Muscle layer of duodenum (tissue), 2 donors: Measurements from ENCODE around the gene MYL2.

ENCODE experiments used
- H3K27ac ChIP-seq: one replicate; pipeline ENCODE4 v1.7.0; 2013; ENCODE audit warnings: mild to moderate bottlenecking, low read length
- H3K27me3 ChIP-seq: one replicate; pipeline ENCODE4 v1.7.0; 2013; ENCODE audit warnings: low read depth, mild to moderate bottlenecking, control low read depth, low read length
- H3K36me3 ChIP-seq, 2 donors: one replicate each; pipeline ENCODE4 v1.7.0; 2013; ENCODE audit warnings: low read length in 2 of 2, control low read depth in 1 of 2, mild to moderate bottlenecking in 1 of 2; ENCODE audit not compliant: insufficient read depth in 2 of 2, control insufficient read depth in 1 of 2
- H3K4me1 ChIP-seq, 2 donors: one replicate each; pipeline ENCODE4 v1.7.0; 2013; ENCODE audit warnings: low read length in 2 of 2, mild to moderate bottlenecking in 2 of 2, control low read depth in 1 of 2, moderate library complexity in 1 of 2; ENCODE audit not compliant: insufficient read depth in 2 of 2, control insufficient read depth in 1 of 2
- H3K4me3 ChIP-seq, 2 donors: one replicate each; pipeline ENCODE4 v1.7.0; 2013; ENCODE audit warnings: low read length in 2 of 2, low read depth in 1 of 2, mild to moderate bottlenecking in 1 of 2
- H3K9me3 ChIP-seq, 2 donors: one replicate each; pipeline ENCODE4 v1.7.0; 2013; ENCODE audit warnings: low read length in 2 of 2, control low read depth in 1 of 2, mild to moderate bottlenecking in 1 of 2; ENCODE audit not compliant: control insufficient read depth in 1 of 2
- donor health status: healthy.

Gene MYL2

GRCh38 chr12:110889361-110889760 is 31.0 kb downstream of the MYL2 start:
- no peaks in the 10 kb centered on the region for H3K36me3 ChIP-seq
- H3K27me3 ChIP-seq, result no peaks in the 10 kb centered on the region
- no peak overlapping the region for H3K27ac ChIP-seq
- no peaks in the 10 kb centered on the region for H3K9me3 ChIP-seq
- peaks cover 0 to 2% of the 10 kb centered on the region in 2 donors for H3K4me1 ChIP-seq
- no peak overlapping the region for H3K4me3 ChIP-seq

GRCh38 chr12:110888256-110888991 is 32.0 kb downstream of the MYL2 start:
- H3K4me1 ChIP-seq, result no peaks in the 10 kb centered on the region
- H3K4me3 ChIP-seq, result peak overlapping the region in 1 of 2 donors; percentile 57
- H3K36me3 ChIP-seq, result no peaks in the 10 kb centered on the region
- peak overlapping the region; percentile 76 for H3K27ac ChIP-seq
- no peaks in the 10 kb centered on the region for H3K27me3 ChIP-seq
- H3K9me3 ChIP-seq, result no peaks in the 10 kb centered on the region

- H3K4me3 ChIP-seq, result no peak overlapping the region
- H3K4me1 ChIP-seq, result no peaks in the 10 kb centered on the region
- no peak overlapping the region for H3K27ac ChIP-seq
- no peaks in the 10 kb centered on the region for H3K36me3 ChIP-seq
- no peaks in the 10 kb centered on the region for H3K27me3 ChIP-seq
- H3K9me3 ChIP-seq, result no peaks in the 10 kb centered on the region
Measured at GRCh38 chr12:110885152-110885840, 35.1 kb downstream of the MYL2 start.

- H3K4me1 ChIP-seq, result no peaks in the 10 kb centered on the region
- H3K27ac ChIP-seq, result no peak overlapping the region
- H3K36me3 ChIP-seq, result no peaks in the 10 kb centered on the region
- no peak overlapping the region for H3K4me3 ChIP-seq
- no peaks in the 10 kb centered on the region for H3K27me3 ChIP-seq
- H3K9me3 ChIP-seq, result no peaks in the 10 kb centered on the region
Measured at GRCh38 chr12:110883251-110883650, 37.1 kb downstream of the MYL2 start.

- Histone ChIP-seq H3K4me1 (no peaks in the 10 kb centered on the region), H3K36me3 (no peaks in the 10 kb centered on the region), H3K9me3 (no peaks in the 10 kb centered on the region), H3K4me3 (no peak overlapping the region), H3K27me3 (no peaks in the 10 kb centered on the region), H3K27ac (no peak overlapping the region)
Measured at GRCh38 chr12:110880651-110881050, 39.7 kb downstream of the MYL2 start.

GRCh38 chr12:110874781-110875180 is 45.6 kb downstream of the MYL2 start:
- Histone ChIP-seq H3K4me3 (no peak overlapping the region), H3K4me1 (no peaks in the 10 kb centered on the region), H3K27me3 (no peaks in the 10 kb centered on the region), H3K36me3 (no peaks in the 10 kb centered on the region), H3K27ac (no peak overlapping the region), H3K9me3 (no peaks in the 10 kb centered on the region)

GRCh38 chr12:110874351-110874750 is 46.0 kb downstream of the MYL2 start:
- Histone ChIP-seq H3K27me3 (no peaks in the 10 kb centered on the region), H3K27ac (no peak overlapping the region), H3K36me3 (no peaks in the 10 kb centered on the region), H3K4me3 (no peak overlapping the region), H3K4me1 (no peaks in the 10 kb centered on the region), H3K9me3 (no peaks in the 10 kb centered on the region)

GRCh38 chr12:110872100-110872499 is 48.3 kb downstream of the MYL2 start:
- H3K27me3 ChIP-seq, result no peaks in the 10 kb centered on the region

GRCh38 chr12:110869803-110870202 is 50.6 kb downstream of the MYL2 start:
- Histone ChIP-seq H3K27me3 (no peaks in the 10 kb centered on the region), H3K4me3 (no peak overlapping the region), H3K27ac (no peak overlapping the region), H3K9me3 (no peaks in the 10 kb centered on the region), H3K4me1 (no peaks in the 10 kb centered on the region), H3K36me3 (no peaks in the 10 kb centered on the region)

More at GRCh38 chr12:110872100-110872499, 48.3 kb downstream of the MYL2 start:
- H3K27ac ChIP-seq, result no peak overlapping the region
- no peaks in the 10 kb centered on the region for H3K4me1 ChIP-seq
- no peaks in the 10 kb centered on the region for H3K36me3 ChIP-seq
- H3K4me3 ChIP-seq, result no peak overlapping the region
- no peaks in the 10 kb centered on the region for H3K9me3 ChIP-seq

GRCh38 chr12:110869026-110869425 is 51.4 kb downstream of the MYL2 start:
- Histone ChIP-seq H3K36me3 (no peaks in the 10 kb centered on the region), H3K4me3 (no peak overlapping the region), H3K27ac (no peak overlapping the region), H3K27me3 (no peaks in the 10 kb centered on the region), H3K4me1 (no peaks in the 10 kb centered on the region), H3K9me3 (no peaks in the 10 kb centered on the region)

- Histone ChIP-seq H3K9me3 (no peaks in the 10 kb centered on the region), H3K4me3 (no peak overlapping the region), H3K27me3 (no peaks in the 10 kb centered on the region), H3K4me1 (no peaks in the 10 kb centered on the region), H3K27ac (no peak overlapping the region), H3K36me3 (no peaks in the 10 kb centered on the region)
Measured at GRCh38 chr12:110865521-110865920, 54.9 kb downstream of the MYL2 start.
